ENCODE results near the gene RIPK3. TPM values are rescaled to one million over a fixed set of nuclear protein-coding genes. Genes with fewer than 3 reads are reported as not detected.
A peak's percentile ranks its signal among the peaks of the same experiment; 100 is the strongest.
"Not testable (repeated sequence)": the region's sequence is repeated elsewhere in the genome, so short reads cannot be mapped to it uniquely, and the experiment has no call there.

The RIPK3 gene
- total RNA-seq, 1 experiment from 2014 or later = not detected

DNA sequence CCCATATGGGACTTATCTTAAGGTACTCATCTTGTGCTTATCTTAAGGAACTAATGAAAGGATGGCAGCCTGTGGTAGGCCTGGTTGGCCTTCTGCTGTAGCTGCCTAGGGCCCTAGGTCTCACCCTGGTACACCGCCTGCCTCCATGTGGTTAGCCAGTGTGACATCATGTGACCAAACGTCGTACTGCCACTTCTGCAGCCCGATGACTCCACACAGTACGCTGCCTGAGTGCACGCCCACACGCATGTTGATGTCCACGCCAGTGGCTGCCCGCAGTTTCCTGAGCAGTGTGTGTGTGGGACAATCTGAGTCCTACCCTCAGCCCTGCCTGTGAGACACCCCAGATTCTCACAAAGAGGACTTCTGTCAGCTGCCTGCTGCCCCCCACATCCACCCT is 10.1 kb downstream of the RIPK3 start:
- DNase-seq (ENCODE audit: low spot score) = no peak
- in situ Hi-C loops (cut with HindIII; ENCODE audit: low sequenced_read_pairs) = no loop called here

DNA sequence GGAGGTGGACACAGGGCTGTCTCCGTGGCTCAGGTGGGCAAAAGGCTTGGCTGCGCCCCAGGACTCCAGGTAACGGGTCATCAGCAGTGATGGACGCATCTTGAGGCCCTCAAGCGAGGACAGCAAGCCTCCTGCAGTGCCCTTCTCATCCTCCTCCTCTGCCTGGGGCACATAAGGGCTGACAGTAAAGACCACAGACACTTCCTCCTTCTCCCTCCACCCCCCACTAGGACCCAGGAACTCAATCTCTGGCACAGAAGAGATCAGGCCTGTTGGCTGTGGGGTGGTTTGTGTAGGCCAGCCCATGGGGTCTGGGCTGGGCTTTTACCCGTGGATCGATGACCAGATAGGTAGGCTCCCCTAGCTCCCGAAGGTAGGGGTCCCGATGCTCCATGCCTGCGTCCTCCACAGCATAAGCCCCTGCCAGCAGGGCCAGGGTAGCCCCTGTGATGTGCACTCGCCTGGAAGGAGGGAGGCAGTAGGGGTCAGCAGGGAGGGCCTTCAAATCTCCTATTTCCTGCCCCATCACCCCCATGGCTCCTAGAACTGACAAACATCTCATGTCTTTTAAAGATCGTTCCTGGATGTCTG is 10.6 kb downstream of the RIPK3 start:
- in situ Hi-C loops (cut with HindIII; ENCODE audit: low sequenced_read_pairs) = no loop called here
- no peak for DNase-seq (ENCODE audit: low spot score)

GRCh38 chr14:24327914-24328313 is 11.9 kb downstream of the RIPK3 start:
- in situ Hi-C loops (cut with HindIII; ENCODE audit: low sequenced_read_pairs) = not testable (repeated sequence)
- peak; percentile 61 for DNase-seq (ENCODE audit: low spot score)

GRCh38 chr14:24327303-24327702 is 12.5 kb downstream of the RIPK3 start:
- DNase-seq (ENCODE audit: low spot score) = no peak
- in situ Hi-C loops (cut with HindIII; ENCODE audit: low sequenced_read_pairs) = no loop called here

- no peak for DNase-seq (ENCODE audit: low spot score)
- in situ Hi-C loops (cut with HindIII; ENCODE audit: low sequenced_read_pairs) = no loop called here
Observed at GRCh38 chr14:24325963-24326362, 13.8 kb downstream of the RIPK3 start.

GRCh38 chr14:24325041-24325530 is 14.7 kb downstream of the RIPK3 start:
- in situ Hi-C loops (cut with HindIII; ENCODE audit: low sequenced_read_pairs) = no loop called here
- DNase-seq (ENCODE audit: low spot score) = no peak

DNA sequence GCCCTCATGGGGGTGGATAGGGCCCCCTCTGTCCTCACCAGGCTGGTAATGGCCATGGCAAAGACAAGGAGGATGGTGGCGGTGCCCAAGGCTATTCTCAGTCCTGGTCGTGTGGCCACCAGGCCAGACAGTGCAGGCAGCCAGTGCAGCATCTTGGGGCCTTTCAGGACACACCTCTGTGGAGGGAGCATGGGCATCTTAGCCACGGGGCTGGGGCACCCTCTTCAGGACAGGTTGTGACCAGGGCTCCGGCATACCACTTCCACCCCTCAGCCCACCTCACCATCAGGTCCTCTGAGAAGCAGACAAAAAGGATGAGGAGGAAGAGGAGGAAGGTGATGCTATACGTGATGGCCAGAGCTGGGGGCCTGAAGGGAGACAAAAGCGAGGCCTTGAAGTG is 15.8 kb downstream of the RIPK3 start:
- DNase-seq (ENCODE audit: low spot score) = no peak
- in situ Hi-C loops (cut with HindIII; ENCODE audit: low sequenced_read_pairs) = no loop called here

DNA sequence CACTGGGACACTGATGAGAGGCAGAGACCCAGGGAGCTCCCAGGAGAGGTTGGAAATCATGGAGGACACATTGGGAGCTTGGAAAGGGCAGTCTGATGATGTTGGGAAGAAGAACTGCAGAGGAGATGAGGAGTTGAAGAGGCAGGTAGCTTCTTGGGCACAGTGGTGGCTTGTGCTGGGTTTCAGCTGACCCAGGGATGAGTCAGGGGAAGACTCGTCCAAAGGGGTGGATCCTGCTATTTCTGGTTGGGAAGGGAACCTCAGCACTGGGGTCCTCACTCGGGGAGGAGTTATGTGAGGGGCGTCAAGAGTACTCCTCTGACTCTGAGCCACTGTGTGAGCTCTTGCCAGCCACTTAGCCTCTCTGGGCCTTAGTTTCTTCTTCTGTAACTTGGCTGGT is 16.4 kb downstream of the RIPK3 start:
- in situ Hi-C loops (cut with HindIII; ENCODE audit: low sequenced_read_pairs) = no loop called here

DNA sequence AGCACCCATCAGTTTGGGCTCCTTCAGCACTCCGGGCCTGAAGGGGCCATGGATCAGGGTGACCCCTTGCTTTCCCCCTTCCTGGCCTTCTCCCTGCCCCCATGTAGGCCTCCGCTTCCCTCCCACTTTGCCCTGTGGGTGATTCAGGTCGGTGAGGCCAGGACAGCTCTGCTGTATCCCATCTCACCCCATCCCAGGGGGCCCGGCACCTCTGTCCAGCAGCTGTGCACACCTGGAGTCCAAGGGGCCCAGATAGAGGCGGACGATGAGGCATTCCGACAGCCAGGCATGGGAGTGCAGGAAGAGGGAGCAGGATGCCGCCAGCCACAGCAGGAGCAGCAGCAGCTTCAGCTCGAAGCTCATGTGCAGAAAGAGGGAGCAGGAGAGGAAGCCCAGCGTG is 17.1 kb downstream of the RIPK3 start:
- no peak for DNase-seq (ENCODE audit: low spot score)
- in situ Hi-C loops (cut with HindIII; ENCODE audit: low sequenced_read_pairs) = no loop called here

More for the DNA sequence above, 16.4 kb downstream of the RIPK3 start:
- no peak for DNase-seq (ENCODE audit: low spot score)

DNA sequence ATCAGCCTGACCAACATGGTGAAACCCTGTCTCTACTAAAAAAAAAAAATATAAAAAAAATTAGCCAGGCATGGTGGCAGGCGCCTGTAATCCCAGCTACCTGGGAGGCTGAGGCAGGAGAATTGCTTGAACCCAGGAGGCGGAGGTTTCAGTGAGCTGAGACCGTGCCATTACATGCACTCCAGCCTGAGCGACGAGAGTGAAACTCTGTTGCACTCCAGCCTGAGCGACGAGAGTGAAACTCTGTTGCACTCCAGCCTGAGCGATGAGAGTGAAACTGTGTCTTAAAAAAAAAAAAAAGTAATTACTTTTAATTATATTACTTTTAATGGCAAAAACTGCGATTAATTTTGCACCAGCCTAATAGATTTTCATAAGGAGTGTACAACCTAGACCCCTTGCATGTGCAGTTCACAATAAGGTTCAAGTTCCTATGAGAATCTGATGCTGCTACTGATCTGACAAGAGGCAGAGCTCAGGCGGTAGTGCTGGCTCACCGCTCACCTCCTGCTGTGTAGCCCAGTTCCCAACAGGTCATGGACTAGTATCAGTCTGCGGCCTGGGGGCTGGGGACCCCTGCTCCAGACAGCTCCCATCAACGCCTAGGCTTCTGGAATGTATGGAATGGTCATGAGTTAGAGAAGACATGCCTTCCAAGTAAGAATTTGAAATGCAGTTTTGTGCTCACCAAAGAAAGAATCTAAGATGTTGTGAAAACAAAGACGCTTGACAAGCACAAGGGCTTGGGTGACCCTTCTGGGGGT is 18.4 kb downstream of the RIPK3 start:
- in situ Hi-C loops (cut with HindIII; ENCODE audit: low sequenced_read_pairs) = no loop called here
- DNase-seq (ENCODE audit: low spot score) = no peak

DNA sequence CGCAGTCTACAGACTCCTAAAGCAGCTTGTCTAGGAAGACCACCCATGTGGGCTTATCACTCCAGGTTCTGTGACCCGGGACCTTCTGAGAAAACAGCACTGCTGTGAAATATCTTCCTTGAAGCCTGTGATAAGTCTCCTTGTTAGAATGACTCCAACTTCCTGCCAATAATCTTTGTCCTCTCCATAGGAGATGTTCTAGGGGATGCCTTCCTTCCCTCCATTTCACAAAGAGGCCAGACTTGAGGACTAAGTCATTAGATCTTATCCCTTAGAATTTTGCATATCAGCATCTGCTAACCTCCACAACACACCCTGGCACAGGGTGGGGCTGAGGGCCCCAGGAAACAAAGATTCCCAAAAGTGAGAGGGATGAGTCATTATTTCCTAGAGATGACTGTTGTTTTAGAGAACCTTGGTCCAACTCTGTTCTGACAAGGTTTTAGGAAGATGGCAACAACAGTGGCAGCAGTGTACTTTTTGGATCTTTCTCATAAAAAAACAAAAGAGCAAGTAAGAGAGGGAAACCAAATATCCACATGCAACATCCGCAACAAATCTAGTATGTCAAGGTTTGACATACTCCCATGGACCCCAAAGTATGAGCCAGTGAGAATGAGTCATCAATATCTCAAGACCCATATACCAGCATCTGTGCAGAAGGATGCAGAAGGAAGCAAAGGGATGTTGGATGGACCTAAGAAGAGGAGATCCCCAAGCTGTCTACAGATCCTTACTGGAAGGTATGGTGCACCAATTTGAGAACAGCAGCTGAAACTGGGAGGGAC is 22.5 kb downstream of the RIPK3 start:
- no peak for DNase-seq (ENCODE audit: low spot score)
- in situ Hi-C loops (cut with HindIII; ENCODE audit: low sequenced_read_pairs) = no loop called here

DNA sequence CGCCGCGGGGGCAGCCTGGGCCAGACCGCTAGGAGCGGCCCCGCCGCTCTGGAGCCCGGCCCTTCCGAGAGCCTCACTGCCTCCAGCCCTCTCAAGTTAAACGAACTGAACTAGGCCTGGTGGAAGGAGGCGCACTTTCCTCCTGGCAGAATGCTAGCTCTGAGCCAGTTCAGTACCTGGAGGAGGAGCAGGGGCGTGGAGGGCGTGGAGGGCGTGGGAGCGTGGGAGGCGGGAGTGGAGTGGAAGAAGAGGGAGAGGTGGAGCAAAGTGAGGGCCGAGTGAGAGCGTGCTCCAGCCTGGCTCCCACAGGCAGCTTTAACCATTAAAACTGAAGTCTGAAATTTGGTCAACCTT is 23.2 kb downstream of the RIPK3 start:
- in situ Hi-C loops (cut with HindIII; ENCODE audit: low sequenced_read_pairs) = no loop called here
- no peak for DNase-seq (ENCODE audit: low spot score)

DNA sequence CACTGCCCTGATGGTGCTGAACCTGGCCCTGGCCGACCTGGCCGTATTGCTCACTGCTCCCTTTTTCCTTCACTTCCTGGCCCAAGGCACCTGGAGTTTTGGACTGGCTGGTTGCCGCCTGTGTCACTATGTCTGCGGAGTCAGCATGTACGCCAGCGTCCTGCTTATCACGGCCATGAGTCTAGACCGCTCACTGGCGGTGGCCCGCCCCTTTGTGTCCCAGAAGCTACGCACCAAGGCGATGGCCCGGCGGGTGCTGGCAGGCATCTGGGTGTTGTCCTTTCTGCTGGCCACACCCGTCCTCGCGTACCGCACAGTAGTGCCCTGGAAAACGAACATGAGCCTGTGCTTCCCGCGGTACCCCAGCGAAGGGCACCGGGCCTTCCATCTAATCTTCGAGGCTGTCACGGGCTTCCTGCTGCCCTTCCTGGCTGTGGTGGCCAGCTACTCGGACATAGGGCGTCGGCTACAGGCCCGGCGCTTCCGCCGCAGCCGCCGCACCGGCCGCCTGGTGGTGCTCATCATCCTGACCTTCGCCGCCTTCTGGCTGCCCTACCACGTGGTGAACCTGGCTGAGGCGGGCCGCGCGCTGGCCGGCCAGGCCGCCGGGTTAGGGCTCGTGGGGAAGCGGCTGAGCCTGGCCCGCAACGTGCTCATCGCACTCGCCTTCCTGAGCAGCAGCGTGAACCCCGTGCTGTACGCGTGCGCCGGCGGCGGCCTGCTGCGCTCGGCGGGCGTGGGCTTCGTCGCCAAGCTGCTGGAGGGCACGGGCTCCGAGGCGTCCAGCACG is 23.8 kb downstream of the RIPK3 start:
- DNase-seq (ENCODE audit: low spot score) = no peak
- in situ Hi-C loops (cut with HindIII; ENCODE audit: low sequenced_read_pairs) = no loop called here

- DNase-seq (ENCODE audit: low spot score) = no peak
- in situ Hi-C loops (cut with HindIII; ENCODE audit: low sequenced_read_pairs) = no loop called here
Observed at GRCh38 chr14:24315243-24315806, 24.5 kb downstream of the RIPK3 start.

DNA sequence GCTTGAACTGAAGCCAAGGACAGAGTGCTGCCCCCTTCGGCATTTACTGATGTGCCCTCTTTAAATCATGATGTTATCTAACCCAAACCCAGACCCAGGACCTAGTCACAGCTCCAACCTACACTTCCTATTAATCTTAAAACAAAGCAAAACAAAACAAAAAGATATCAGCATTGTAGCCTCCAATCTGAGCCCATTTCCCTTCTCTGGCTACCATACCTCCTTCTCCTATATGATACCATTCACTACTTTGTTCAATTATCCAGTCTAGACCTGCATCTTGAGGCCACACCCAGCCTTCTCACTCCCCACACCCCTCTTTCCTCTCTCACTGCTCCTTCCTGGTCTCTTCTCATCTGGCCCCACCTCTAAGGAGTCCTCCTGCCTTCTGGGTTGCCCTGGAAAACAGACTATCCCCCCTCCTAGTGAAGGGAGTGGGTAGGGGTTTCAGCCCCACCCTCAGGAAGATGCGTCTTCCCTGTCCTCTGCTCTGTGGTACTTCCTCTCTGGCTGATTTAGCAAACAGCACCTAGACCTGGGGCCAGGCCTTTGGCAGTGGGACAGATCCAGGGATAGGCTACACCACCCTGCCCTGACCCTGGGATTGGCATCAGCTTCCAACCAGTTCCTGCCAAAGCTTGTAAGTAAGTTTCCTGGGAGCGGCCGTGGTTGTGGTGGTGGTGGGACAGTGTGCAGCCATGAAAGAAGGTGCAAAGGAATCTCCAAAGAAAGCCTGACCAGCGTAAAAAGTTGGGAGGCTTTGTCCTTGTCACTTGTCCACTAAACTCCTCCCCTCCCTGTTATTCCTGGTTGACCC is 25.2 kb downstream of the RIPK3 start:
- DNase-seq (ENCODE audit: low spot score) = no peak
- in situ Hi-C loops (cut with HindIII; ENCODE audit: low sequenced_read_pairs) = no loop called here

- DNase-seq (ENCODE audit: low spot score) = no peak
- in situ Hi-C loops (cut with HindIII; ENCODE audit: low sequenced_read_pairs) = no loop called here
Observed at GRCh38 chr14:24313913-24314312, 25.9 kb downstream of the RIPK3 start.

DNA sequence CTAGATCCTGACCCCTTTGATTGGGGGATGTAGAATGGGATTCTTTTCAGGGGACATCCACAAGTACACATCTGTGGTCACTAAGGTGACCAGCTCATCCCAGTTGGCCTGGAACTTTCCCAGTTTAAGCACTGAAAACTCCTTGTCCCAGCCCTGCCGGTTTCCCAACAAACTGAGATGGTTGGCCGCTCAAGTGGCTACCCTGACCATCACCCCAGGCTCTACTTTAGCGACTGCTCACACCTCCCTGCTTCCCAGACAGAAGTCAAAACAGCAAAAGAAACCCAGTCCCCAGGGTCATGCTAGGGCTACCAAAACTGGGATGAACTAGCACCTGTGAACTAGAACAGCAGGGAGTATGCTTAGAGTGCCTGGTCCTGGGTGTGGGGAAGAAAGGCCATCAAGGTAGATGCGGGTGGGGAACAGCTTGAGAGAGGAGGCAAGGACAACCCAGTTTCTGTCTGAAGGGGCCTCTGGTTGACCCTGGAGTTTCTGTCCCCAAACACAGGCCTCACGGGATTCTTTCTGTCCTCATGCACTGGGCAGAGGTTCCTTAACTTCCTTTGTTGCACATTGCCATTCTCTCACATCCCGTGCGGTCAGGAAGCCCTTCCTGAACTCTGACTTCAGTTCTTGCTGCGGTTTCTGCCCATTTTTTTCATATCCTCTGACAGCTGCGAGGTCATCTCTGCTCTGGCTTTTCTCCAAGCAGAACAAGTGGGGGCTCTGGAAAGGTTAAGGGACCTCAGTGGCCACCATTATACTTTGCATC is 26.9 kb downstream of the RIPK3 start:
- DNase-seq (ENCODE audit: low spot score) = no peak
- in situ Hi-C loops (cut with HindIII; ENCODE audit: low sequenced_read_pairs) = no loop called here
